GM21381 (cell line): ENCODE data around the gene PIEZO1.

Experiments used
- ATAC-seq: cut with Tn5 transposase; IDR thresholded peaks from one replicate; pipeline ENCODE4 v1.9.1; 2021; ENCODE audit warnings: mild to moderate bottlenecking, moderate library complexity; ENCODE audit not compliant: unreplicated experiment

PIEZO1 gene

DNA sequence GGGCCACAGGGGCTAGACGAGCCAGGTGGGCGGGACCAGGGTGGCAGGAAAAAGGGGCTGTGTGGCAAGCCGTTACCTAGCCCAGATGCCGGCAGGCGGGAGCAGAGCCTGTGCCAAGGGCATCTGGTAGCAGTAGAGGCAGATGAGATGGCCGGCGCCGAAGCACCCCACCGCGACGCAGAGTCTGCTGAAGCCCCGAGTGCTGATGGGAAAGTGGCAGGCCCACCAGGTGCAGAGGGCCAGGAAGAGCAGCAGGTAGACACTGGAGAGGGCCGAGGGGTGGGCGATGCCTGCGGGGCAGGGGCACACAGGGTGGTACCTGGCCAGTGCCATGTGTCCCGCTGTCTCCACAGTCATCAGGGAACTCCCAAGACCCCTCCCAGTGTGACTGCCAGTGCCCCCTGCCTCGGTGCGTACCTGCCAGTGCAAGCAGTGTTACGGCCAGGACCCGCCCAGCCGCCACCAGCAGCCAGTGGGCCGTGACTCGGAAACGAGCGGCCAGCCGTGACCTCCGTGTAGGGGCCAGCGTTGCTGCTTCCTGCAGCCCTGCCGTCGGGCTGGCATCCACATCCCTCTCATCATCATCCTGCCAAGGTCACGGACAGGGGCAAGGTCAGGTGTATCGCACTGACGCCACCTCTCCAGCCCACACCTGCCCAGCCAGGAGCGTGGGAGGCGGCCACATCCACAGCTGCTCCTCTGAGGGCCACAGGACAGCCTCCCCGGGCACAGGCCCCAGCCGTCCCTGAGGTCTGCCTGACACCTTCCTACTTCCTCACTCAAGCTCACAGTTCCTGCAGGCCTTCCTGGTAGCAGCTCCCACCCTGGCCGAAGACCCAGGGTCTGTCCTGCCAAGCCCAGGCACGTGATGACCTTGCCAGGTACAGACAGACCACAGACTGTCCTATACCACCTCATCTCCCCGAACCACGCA, 46.6 kb downstream of the PIEZO1 start:
- ATAC-seq, result no peak

DNA sequence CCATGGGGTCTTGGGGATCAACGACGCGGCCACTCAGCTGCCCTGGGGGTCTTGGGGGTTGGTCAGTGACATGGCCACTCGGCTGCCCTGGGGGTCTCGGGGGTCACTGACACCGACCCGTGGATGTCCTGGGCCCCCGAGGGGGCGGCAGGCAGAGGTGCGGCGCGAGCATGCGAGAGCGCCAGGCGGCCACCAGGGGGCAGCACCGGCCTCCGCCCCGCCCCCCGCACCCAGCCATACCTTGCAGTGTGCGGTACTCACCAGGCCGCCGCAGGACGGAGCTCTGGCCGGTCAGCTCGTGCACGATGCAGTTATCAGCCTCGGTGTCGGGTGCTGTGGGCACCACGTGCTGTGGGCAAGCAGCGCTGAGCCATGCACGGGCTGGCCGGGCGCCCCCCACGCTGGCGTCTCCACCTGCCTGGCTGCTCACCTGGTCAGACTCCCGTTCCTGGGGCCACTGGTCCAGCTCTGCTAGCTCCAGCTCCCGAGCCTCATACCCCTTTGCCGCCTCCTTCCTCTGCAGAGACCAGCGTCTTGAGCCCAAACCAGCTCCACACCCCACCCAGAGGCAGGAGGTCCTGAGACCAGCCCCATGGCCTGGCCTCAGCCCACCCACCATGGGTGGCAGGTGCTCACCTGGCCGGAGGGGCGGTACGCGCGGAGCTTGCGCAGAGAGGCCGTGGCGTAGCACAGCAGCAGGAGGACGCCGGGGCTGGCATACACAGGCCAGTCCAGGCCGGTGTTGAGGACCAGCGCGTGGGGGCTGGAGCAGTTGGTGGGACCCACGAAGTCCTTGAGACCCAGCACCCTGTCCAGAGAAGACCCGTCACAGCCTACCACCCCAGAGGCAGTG, 47.5 kb downstream of the PIEZO1 start:
- ATAC-seq, result no peak

DNA sequence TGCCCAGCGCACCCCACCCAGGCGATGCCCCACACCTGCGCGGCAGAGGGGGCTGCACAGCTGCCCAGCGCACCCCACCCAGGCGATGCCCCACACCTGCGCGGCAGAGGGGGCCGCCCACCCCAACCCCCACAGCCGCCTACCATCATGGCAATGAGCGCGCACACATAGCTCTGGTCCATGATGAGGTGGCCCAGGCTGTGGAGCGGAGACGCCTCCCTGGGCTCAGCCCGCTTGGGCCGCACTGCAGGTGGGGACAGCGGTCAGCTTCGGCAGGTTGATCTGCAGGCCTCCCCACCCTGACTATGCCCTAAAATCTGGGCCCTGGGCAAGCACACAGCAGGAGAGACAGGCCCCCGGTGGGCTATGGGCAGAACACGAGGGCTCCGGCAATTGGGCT, 48.5 kb downstream of the PIEZO1 start:
- no peak for ATAC-seq

- no peak for ATAC-seq
These were observed 48.9 kb downstream of the PIEZO1 start for GRCh38 chr16:88736088-88736487.

DNA sequence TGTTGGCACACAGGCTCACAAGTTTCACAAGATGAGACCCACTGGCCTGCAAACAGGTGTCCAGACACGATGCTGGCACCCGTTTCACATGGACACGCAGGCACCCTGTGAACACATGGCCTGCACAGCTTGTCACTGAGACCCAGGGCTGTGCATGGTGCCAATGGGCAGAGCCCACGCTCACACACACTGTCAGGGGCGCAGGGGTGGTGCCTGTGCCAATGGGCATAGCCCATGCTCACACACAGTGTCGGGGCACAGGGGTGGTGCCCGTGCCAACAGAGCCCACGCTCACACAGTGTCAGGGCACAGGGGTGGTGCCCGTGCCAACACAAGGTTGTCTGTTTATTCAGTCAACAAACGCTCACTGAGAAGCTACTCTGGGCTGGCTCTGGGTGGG, 49.4 kb downstream of the PIEZO1 start:
- no peak for ATAC-seq

DNA sequence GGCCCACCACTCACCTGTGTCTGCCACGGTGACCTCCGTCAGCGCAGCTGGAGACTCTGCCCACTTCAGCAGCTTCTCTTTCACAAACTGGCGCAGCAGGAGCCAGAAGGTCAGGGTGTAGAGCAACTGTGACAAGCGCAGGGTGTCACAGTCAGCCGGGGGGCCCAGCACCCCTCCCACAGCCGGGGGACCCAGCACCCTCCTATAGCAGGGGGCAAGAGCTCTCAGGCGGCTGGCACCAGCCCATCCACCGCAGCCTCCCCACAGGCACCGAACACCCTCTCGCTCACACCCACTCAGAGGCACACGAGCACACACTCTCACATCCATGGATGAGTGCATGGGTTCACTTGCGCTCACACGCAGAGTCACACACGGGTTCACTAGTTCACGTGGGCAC, 49.9 kb downstream of the PIEZO1 start:
- ATAC-seq, result no peak

GRCh38 chr16:88734361-88734728, 50.7 kb downstream of the PIEZO1 start:
- ATAC-seq, result no peak

GRCh38 chr16:88733630-88734360, 51.2 kb downstream of the PIEZO1 start:
- ATAC-seq, result no peak

DNA sequence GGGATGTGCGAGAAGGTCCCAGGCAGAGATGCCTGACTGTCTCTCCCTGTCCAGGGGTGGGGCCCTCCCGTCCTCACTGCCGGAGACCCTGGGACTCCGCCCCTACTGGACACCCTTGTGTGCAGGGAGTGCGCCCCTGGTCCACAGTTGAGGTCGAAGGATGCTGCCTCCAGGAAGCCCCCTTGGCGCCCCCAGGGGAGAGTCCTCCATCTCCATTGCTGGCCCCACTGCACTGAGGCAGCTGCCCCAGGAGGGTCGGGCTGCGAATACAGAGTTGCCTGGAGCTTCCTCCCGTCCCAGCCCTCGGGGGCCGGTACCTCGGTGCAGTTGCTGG, 52.1 kb downstream of the PIEZO1 start:
- ATAC-seq, result no peak

GRCh38 chr16:88732172-88732960, 52.7 kb downstream of the PIEZO1 start:
- ATAC-seq, result no peak

DNA sequence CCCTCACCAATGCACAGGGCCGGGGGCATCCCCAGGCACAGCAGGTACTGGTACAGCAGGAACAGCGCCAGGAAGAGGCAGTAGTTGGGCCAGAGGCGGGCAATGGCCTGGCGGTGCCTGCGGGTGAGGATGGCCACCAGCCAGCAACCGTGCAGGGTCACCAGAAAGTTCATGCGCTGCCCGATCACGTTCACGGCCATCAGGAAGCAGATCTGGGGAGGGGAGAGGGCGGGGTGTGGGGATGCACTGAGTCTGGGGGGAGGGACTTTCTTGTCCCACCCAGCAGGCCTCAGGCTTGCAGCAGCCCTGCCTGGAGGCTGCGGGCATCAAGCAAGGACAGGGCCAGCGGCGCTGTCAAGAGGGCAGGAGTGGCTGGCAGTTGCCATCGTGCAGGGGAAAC, 53.3 kb downstream of the PIEZO1 start:
- ATAC-seq, result no peak

DNA sequence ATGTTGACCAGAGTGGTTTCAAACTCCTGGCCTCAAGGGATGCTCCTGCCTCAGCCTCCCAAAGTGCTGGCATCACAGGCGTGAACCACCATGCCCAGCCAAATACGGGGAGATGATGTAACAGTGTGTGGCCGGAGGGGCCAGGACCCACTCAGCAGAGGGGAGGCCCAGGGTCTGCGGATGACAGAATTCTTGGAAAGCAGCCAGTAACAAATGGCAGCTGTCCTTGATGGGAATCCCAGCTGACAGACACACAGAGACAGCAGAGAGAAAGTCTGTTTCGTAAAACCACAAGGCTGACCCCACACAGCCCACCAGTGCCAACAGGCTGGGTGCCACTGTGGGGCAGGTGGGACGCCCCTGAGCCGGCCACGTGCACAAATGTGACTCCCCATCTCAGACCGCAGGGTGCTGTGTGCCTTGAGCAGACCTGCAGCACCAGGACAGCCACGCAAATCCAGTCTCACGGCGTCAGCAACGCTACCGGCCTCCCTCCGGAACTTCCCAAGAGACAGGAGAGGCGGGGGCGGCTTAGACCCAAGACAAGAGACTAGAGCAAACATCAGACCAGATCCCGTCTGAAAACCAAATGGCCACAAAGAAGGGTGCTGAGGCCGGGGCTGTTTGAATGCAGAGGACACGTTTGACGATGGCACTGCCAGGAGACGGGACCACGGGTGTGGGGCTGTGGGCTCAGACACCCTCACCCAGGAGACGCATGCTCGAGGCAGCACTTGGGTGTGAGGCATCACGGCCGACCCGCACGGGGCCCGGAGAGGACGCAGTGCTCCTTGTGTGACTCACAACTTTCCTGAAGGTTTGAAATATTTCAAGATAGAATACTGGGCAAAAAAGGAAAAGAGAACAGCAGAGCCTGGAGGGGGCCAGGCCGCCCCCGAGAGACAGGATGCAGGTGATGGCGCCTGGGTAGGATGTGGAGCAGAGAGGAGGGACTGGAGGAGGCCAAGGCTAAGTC, 54.1 kb downstream of the PIEZO1 start:
- no peak for ATAC-seq

DNA sequence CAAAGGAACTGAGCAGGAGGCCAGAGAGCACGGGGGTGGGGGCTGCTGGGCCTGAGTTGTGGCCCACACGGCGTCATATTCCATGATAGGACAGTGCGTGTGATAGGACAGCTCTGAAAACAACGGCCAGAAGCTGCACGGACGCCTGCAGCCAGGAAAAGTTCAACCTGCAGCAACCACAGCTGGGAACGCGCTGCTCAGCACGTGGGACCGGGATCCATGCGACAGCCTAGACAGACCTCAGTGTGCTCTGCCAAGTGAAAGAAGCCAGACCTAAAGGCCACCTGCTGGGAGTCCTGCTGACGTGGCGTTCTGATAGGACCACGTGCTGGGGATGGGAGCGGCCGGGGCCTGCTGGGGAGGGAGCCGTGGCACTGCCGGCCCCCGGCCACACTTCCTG, 57.1 kb downstream of the PIEZO1 start:
- no peak for ATAC-seq

- ATAC-seq, result no peak
These were observed 58.0 kb downstream of the PIEZO1 start for GRCh38 chr16:88726981-88727380.

- no peak for ATAC-seq
These were observed 58.6 kb downstream of the PIEZO1 start for GRCh38 chr16:88726408-88726749.

GRCh38 chr16:88725609-88726407, 59.2 kb downstream of the PIEZO1 start:
- ATAC-seq, result no peak

DNA sequence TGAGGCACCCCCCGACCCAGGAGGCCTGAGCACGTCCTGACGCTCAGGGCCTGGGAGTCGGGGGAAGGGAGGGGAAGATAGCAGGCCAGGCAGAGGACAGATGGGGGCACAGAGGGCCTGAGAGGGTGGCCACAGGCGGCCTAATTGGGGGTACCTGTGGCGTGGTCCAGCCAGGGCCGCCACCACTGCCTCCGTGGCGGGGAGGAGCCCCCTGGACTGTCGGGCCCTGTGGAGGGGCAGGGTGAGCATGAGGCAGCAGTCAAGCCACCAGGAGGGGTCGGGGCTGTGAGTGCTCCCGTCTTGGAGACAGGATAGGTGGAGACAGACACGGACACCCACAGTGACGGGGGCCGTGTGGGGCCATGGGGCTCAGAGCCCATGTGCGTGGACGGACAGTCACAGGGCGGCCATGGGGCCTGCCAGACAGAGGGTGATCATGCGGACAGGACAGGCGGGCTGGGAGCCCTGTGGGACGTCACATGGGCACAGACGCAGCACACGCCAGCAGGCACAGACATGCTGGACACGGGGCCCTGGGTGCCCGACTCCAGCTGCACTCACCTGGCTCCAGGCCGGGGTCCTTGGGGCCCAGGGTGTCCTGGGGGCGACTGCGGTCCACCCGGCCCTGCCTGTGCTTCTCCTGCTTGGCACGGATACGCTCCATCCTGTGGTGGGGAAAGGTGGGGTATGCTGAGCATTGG, 60.0 kb downstream of the PIEZO1 start:
- ATAC-seq, result no peak

DNA sequence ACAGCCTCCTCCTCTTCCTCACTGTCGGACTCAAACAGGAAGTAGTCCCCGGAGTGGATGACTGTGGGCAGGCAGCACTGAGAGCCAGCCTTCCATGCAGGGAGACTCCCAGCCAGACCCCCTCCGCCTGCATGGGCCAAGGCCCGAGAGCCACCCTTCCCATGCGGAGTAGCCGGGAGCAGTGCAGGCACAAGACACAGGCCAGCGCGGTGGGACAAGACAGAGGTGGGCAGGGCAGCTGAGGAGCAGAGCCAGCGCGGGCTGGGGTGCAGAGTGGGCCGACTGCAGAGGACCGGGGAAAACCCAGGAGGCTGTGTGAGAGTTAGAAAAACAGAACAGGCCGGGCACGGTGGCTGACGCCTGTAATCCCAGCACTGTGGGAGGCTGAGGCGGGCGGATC, 61.1 kb downstream of the PIEZO1 start:
- no peak for ATAC-seq
